K562 (cell line): ENCODE data around the gene SLC19A1. TPM values are rescaled to one million over a fixed set of nuclear protein-coding genes. Genes with fewer than 3 reads are reported as not detected.

Source experiments
- ATAC-seq: fragments of 200-7000 bp; cut with Tn5 transposase; 3 replicates; pipeline ENCODE4 v1.9.1; 2020; ENCODE audit warnings: moderate library complexity
- BruUV-seq: library from RNA; stranded (reverse); fragments of 400-500 nt; replicated peaks from 2 replicates; lab custom pipeline; 2021; lab: Mats Ljungman, UMichigan
- CTCF ChIA-PET: fragments of 300-600 bp; formaldehyde crosslinking; extraction: SDS; loops from one replicate; lab custom pipeline; 2021; ENCODE audit warnings: low intra/inter-chr PET ratio; lab: Yijun Ruan, JAX
- POLR2A ChIA-PET: fragments of 300-600, 350-650 bp; sonication (Branson Sonifier 250); formaldehyde crosslinking; extraction: SDS; loops from one replicate; lab custom pipeline; 2021; ENCODE audit warnings: antibody characterized with exemption, inconsistent platforms; lab: Yijun Ruan, JAX
- DNase-seq, 4 experiments: peaks; one replicate each; pipeline versions ENCODE4 v3.0.0 to v3.0.0-alpha.2; 2011 to 2018; ENCODE audit warnings: low spot score in 3 of 4, mixed read lengths in 3 of 4; ENCODE audit errors: extremely low read depth in 1 of 4
- FAIRE-seq: peaks from 2 replicates; lab custom pipeline; 2011; peaks lifted over from hg19 to GRCh38; lab: Jason Lieb, UNC
- H2AFZ ChIP-seq: 2 replicates; pipeline ENCODE4 v1.6.0; 2011; ENCODE audit warnings: low read depth, low read length, control low read depth, inconsistent platforms
- H3K27ac ChIP-seq: fragments of 200-600 bp; 3 replicates; pipeline ENCODE4 v1.8.0; 2011; ENCODE audit warnings: low read depth, mild to moderate bottlenecking, control low read depth, inconsistent platforms, low read length, moderate library complexity, mixed read lengths; ENCODE audit errors: extremely low read depth
- H3K27me3 ChIP-seq, 2 experiments: fragments of 300-600 bp in 1 of 2; 2 replicates in 1 of 2; 3 replicates in 1 of 2; pipeline versions ENCODE4 v1.6.0 to v1.8.0; 2011; ENCODE audit warnings: inconsistent platforms in 2 of 2, low read length in 2 of 2, mild to moderate bottlenecking in 1 of 2, mixed read lengths in 1 of 2, moderate library complexity in 1 of 2; ENCODE audit not compliant: control insufficient read depth in 2 of 2, insufficient read depth in 2 of 2
- H3K36me3 ChIP-seq: fragments of 300-600 bp; 3 replicates; pipeline ENCODE4 v1.8.0; 2011; ENCODE audit warnings: mild to moderate bottlenecking, low read length, inconsistent platforms; ENCODE audit not compliant: control insufficient read depth, insufficient read depth
- H3K4me1 ChIP-seq, 2 experiments: fragments of 200-600 bp in 1 of 2; replicated peaks in 1 of 2; 2 replicates in 1 of 2; 3 replicates in 1 of 2; pipeline versions ENCODE4 v1.5.1 to v1.8.0; 2011; ENCODE audit warnings: inconsistent platforms in 2 of 2, low read length in 2 of 2, mild to moderate bottlenecking in 1 of 2, mixed read lengths in 1 of 2, moderate library complexity in 1 of 2; ENCODE audit not compliant: control insufficient read depth in 2 of 2, insufficient read depth in 2 of 2
- H3K4me2 ChIP-seq: 2 replicates; pipeline ENCODE4 v1.6.1; 2011; ENCODE audit warnings: low read length, control low read depth, inconsistent platforms, mixed read lengths; ENCODE audit not compliant: insufficient read depth
- H3K4me3 ChIP-seq: fragments of 200-600 bp; sonication (generic), shearing (Covaris generic); 2 replicates; pipeline ENCODE4 v1.5.1; 2016; ENCODE audit warnings: control low read depth, inconsistent platforms
- H3K79me2 ChIP-seq: fragments of 200-600 bp; 3 replicates; pipeline ENCODE4 v1.8.0; 2011; ENCODE audit warnings: low read length, inconsistent platforms; ENCODE audit not compliant: control insufficient read depth, insufficient read depth
- H3K9ac ChIP-seq, 2 experiments: 2 replicates each; pipeline versions ENCODE4 v1.6.0 to v1.6.1; 2011; ENCODE audit warnings: low read depth in 2 of 2, low read length in 2 of 2, control low read depth in 1 of 2, inconsistent platforms in 1 of 2, mild to moderate bottlenecking in 1 of 2, mixed read lengths in 1 of 2; ENCODE audit not compliant: insufficient read depth in 1 of 2
- H3K9me1 ChIP-seq: one replicate; pipeline ENCODE4 v1.6.0; 2011; ENCODE audit warnings: inconsistent platforms, mild to moderate bottlenecking, low read length, moderate library complexity; ENCODE audit not compliant: control insufficient read depth, insufficient read depth
- H3K9me3 ChIP-seq: replicated peaks from 2 replicates; pipeline ENCODE4 v1.5.1; 2011; ENCODE audit warnings: low read depth, low read length, inconsistent platforms; ENCODE audit not compliant: control insufficient read depth, insufficient read depth
- H4K20me1 ChIP-seq: replicated peaks from 2 replicates; pipeline ENCODE4 v1.6.1; 2011; ENCODE audit warnings: low read length, inconsistent platforms, mixed read lengths; ENCODE audit not compliant: control insufficient read depth, insufficient read depth
- FOXA1 ChIP-seq: fragments of 450-650 bp; IDR thresholded peaks from 2 replicates; pipeline ENCODE4 v1.6.1; 2016; ENCODE audit warnings: mild to moderate bottlenecking, borderline replicate concordance
- HINFP ChIP-seq: fragments of 450-650 bp; conservative IDR thresholded peaks from 2 replicates; pipeline ENCODE4 v1.6.1; 2016; ENCODE audit warnings: missing genetic modification characterization, low read depth, mild to moderate bottlenecking, control low read depth, missing compliant biosample characterization
- MCM3 ChIP-seq: fragments of 450-650 bp; IDR thresholded peaks from 2 replicates; pipeline ENCODE4 v1.6.1; 2016
- POLR2G ChIP-seq: fragments of 200-400 bp; formaldehyde crosslinking; IDR thresholded peaks from 2 replicates; pipeline ENCODE4 v1.6.1; 2017; ENCODE audit warnings: low read depth, mild to moderate bottlenecking, antibody characterized with exemption, low read length, moderate library complexity
- SIN3B ChIP-seq: fragments of 450-650 bp; IDR thresholded peaks from 2 replicates; pipeline ENCODE4 v1.6.1; 2017; ENCODE audit warnings: low read depth, mild to moderate bottlenecking, moderate library complexity
- SMAD1 ChIP-seq: fragments of 150-350 bp; IDR thresholded peaks from 2 replicates; pipeline ENCODE4 v1.6.1; 2014; ENCODE audit warnings: low read length, low read depth; ENCODE audit not compliant: partially characterized antibody
- SMARCA4 ChIP-seq: fragments of 450-650 bp; IDR thresholded peaks from 2 replicates; pipeline ENCODE4 v1.6.1; 2016
- SREBF2 ChIP-seq: sonication (generic); formaldehyde crosslinking; IDR thresholded peaks from 2 replicates; pipeline ENCODE4 v1.4.0; 2020; ENCODE audit warnings: mild to moderate bottlenecking, missing genetic modification reagents
- ZNF212 ChIP-seq: fragments of 450-650 bp; formaldehyde crosslinking; IDR thresholded peaks from 2 replicates; pipeline ENCODE4 v1.4.0; 2020; ENCODE audit warnings: mild to moderate bottlenecking
- WGBS: fragments of 100-300 bp; shearing (Covaris generic); methylation state at CpG from one replicate; pipeline ENCODE4 v1.1.6; 2016; ENCODE audit warnings: low coverage, mixed read lengths; ENCODE audit not compliant: insufficient coverage; ENCODE audit errors: missing lambda C conversion rate; 5-methylcytosine and 5-hydroxymethylcytosine counted together
- in situ Hi-C: fragments of 300-500 bp; cut with MboI; formaldehyde crosslinking; loops from 4 replicates; pipeline ENCODE4 v1.15.0; 2018; ENCODE audit warnings: inconsistent platforms, mixed read lengths
- intact Hi-C: fragments of 100-400 bp; cut with micrococcal nuclease; formaldehyde crosslinking; loops from 2 replicates; pipeline ENCODE4 v1.14.2; 2022
- polyA plus RNA-seq, 8 experiments: library from polyadenylated mRNA; depleted of rRNA in 4 of 8; stranded (reverse) in 5 of 8; unstranded in 3 of 8; fragments of >200 nt; fragmentation: Nextera tagmentation in 2 of 8; fragmentation: Illumina TruSeq in 1 of 8; extraction: Ambion mirVana in 2 of 8; extraction: Trizol in 1 of 8; gene quantifications; 2 replicates each; pipeline versions ENCODE4 v1.2.1 to v1.2.3, GENCODE V29; 2011 to 2014; ENCODE audit warnings: inconsistent platforms in 1 of 8, missing spikeins in 1 of 8
- total RNA-seq, 7 experiments: library from RNA; depleted of rRNA in 6 of 7; stranded (reverse); fragments of >200 nt in 6 of 7; fragmentation: Illumina TruSeq in 2 of 7; extraction: Trizol in 2 of 7; gene quantifications; 2 replicates each; pipeline versions ENCODE4 v1.2.1 to v1.2.3, GENCODE V29; 2011 to 2021; ENCODE audit warnings: low replicate concordance in 1 of 7
- TF ChIP-seq, protein P1 (sequence below): sonication (generic); formaldehyde crosslinking; IDR thresholded peaks from 2 replicates; pipeline ENCODE4 v1.8.1; 2023; ENCODE audit warnings: mild to moderate bottlenecking, missing genetic modification reagents

The SLC19A1 gene
- total and polyA plus RNA-seq, 9 of the 15 experiments (the other 6 are each of a cell fraction or from before 2014, with no cell fraction given) = 0.65 to 88.7 (median 12.0) TPM

DNA sequence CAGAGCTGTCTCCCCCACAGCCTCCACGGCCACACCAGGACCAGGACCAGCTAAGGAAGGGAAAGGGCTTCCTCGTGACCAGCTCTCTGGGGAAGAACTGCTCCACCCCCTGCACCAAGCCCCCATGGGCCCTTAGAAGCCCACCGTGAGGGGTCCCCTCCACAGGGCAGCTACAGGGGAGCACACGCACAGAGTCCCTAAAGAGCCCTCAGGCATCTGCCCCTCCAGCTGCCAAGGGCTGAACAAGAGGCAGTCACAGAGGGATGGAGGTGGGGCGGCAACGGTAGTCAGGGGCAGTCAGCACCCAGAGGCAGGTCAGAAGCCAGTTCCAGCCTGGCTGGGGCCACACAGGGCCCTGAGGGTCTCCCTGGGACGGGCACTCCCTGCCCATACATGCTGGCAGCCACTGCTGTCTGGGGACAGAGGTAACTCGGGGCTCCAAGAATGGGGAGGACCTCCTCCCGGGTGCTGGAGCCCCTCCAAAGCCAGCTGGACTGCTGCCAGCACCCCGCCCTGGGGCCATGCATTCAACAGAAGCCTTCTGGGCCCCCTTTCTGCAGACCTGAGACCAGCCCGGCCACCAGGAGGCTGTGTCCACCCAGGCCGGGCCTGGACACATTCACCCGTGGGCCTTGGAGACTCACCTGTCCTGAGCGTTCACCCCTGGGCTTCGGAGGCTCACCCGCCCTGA, 18.7 kb downstream of the SLC19A1 start (continued):
- TF ChIP-seq, protein P1, sequence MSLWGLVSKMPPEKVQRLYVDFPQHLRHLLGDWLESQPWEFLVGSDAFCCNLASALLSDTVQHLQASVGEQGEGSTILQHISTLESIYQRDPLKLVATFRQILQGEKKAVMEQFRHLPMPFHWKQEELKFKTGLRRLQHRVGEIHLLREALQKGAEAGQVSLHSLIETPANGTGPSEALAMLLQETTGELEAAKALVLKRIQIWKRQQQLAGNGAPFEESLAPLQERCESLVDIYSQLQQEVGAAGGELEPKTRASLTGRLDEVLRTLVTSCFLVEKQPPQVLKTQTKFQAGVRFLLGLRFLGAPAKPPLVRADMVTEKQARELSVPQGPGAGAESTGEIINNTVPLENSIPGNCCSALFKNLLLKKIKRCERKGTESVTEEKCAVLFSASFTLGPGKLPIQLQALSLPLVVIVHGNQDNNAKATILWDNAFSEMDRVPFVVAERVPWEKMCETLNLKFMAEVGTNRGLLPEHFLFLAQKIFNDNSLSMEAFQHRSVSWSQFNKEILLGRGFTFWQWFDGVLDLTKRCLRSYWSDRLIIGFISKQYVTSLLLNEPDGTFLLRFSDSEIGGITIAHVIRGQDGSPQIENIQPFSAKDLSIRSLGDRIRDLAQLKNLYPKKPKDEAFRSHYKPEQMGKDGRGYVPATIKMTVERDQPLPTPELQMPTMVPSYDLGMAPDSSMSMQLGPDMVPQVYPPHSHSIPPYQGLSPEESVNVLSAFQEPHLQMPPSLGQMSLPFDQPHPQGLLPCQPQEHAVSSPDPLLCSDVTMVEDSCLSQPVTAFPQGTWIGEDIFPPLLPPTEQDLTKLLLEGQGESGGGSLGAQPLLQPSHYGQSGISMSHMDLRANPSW (CRISPR knock-in tag) = no peak
- TF ChIP-seq SMARCA4 = no peak
- TF ChIP-seq SREBF2 (CRISPR knock-in tag) = no peak
- peak; percentile 46 for TF ChIP-seq POLR2G

DNA sequence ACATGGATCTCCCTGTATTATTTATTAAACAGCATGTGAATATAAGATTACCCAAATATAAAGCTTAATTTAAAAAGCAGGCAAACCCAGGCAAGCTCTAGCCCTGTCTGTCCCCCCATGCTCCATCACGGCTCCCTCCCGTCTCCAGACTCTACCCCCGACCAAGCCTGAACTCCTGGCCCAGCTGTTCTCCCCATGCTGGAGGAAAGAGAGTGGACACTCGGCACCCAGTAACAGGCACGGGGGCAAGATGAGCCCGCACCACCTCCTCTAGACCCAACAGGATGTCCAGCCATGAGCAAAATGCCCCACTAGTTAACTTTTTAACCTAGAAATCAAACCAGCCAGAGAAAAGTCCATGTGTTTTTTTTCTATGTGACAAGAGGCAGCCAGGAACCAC, 19.3 kb downstream of the SLC19A1 start:
- H3K9me1 ChIP-seq = no peaks in the 10 kb centered on the region
- DNase-seq (no peak), FAIRE-seq (no peak), ATAC-seq (no peak)
- H3K27me3 ChIP-seq = no peaks in the 10 kb centered on the region
- ChIA-PET POLR2A (interaction anchor here (0.8 kb wide), 1 partner anchor 12 kb away, joined by 4 read pairs; no protein-coding TSS in a partner anchor), CTCF (no interaction called here)
- no peak overlapping the region for H3K9ac ChIP-seq
- in situ Hi-C loops = no loop called here
- H4K20me1 ChIP-seq = no peaks in the 10 kb centered on the region
- H3K36me3 ChIP-seq = peaks cover 87% of the 10 kb centered on the region
- no peak overlapping the region for H3K27ac ChIP-seq
- no peak for TF ChIP-seq ZNF212
- TF ChIP-seq SREBF2 (CRISPR knock-in tag) = no peak
- TF ChIP-seq SMAD1 = no peak
- TF ChIP-seq HINFP (tag) = no peak
- TF ChIP-seq FOXA1 = no peak
- TF ChIP-seq SIN3B = no peak
- TF ChIP-seq MCM3 = no peak
- TF ChIP-seq SMARCA4 = no peak
- intact Hi-C loops = no loop called here
- no peak overlapping the region for H2AFZ ChIP-seq
- BruUV-seq = no TSS peak
- no peak overlapping the region for H3K4me2 ChIP-seq
- H3K79me2 ChIP-seq = peaks cover 20% of the 10 kb centered on the region
- no peaks in the 10 kb centered on the region for H3K9me3 ChIP-seq
- H3K4me3 ChIP-seq = no peak overlapping the region
- H3K4me1 ChIP-seq = peaks cover 0 to 9% of the 10 kb centered on the region in 2 experiments; a peak in 1 of 5 replicates
- WGBS = 97% methylated on average over 6 of the region's 6 CpGs
